ENCODE results near the gene AMOTL1. TPM values are rescaled to one million over a fixed set of nuclear protein-coding genes. Genes with fewer than 3 reads are reported as not detected.

AMOTL1 gene
- total RNA-seq, 1 experiment from 2014 or later = 32.6 TPM

DNA sequence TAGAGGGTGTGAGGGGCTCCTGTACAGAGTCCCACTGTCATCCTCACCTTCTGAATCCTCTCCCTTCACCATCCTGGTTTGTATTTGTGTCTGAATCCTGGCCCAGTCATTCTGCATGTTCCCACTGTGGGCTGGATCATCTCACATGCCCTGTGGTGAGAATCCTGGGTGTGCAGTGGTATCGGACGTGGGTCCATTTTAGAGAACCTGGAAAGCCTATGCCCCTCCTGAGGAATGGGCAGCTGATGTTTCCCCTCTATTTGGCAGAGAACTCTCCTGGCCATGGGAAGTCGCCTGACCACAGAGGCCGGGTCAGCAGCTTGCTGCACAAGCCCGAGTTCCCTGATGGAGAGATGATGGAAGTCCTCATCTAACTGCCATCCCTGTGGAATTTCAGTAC, 102.3 kb downstream of the AMOTL1 start:
- no peaks in the 10 kb centered on the region for H4K20me1 ChIP-seq (ENCODE audit: low read length)
- ATAC-seq (no peak), DNase-seq (no peak)
- intact Hi-C loops (cut with micrococcal nuclease) = no loop called here
- H3K9ac ChIP-seq (ENCODE audit: low read length) = no peak overlapping the region
- TF ChIP-seq, protein P1, sequence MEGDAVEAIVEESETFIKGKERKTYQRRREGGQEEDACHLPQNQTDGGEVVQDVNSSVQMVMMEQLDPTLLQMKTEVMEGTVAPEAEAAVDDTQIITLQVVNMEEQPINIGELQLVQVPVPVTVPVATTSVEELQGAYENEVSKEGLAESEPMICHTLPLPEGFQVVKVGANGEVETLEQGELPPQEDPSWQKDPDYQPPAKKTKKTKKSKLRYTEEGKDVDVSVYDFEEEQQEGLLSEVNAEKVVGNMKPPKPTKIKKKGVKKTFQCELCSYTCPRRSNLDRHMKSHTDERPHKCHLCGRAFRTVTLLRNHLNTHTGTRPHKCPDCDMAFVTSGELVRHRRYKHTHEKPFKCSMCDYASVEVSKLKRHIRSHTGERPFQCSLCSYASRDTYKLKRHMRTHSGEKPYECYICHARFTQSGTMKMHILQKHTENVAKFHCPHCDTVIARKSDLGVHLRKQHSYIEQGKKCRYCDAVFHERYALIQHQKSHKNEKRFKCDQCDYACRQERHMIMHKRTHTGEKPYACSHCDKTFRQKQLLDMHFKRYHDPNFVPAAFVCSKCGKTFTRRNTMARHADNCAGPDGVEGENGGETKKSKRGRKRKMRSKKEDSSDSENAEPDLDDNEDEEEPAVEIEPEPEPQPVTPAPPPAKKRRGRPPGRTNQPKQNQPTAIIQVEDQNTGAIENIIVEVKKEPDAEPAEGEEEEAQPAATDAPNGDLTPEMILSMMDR (conservative IDR thresholded peaks at IDR 0.05; ENCODE audit: low read depth, low read length) = no peak
- no peak for TF ChIP-seq EZH2 (IDR thresholded peaks at IDR 0.05; ENCODE audit: low read length, unreplicated experiment)
- no peak for TF ChIP-seq EZH2phosphoT487 (IDR thresholded peaks at IDR 0.05; ENCODE audit: borderline replicate concordance, low read length)
- H3K4me2 ChIP-seq (ENCODE audit: low read length) = no peak overlapping the region
- POLR2A ChIA-PET (ENCODE audit: unreplicated experiment) = no interaction called here
- H3K4me1 ChIP-seq (ENCODE audit: insufficient read depth, low read length) = no peaks in the 10 kb centered on the region
- no peaks in the 10 kb centered on the region for H3K27me3 ChIP-seq (ENCODE audit: low read length)
- H3K27ac ChIP-seq (ENCODE audit: low read length) = no peak overlapping the region
- H3F3A ChIP-seq (ENCODE audit: low read length, unreplicated experiment) = no peaks in the 10 kb centered on the region
- no TSS peak for BruUV-seq (replicated peaks)
- H3K36me3 ChIP-seq (ENCODE audit: low read depth, low read length) = peaks cover 40% of the 10 kb centered on the region
- no peak overlapping the region for H3K4me3 ChIP-seq (ENCODE audit: low read length)
- no peaks in the 10 kb centered on the region for H3K9me2 ChIP-seq (replicated peaks; ENCODE audit: low read length)
- H3K79me2 ChIP-seq (ENCODE audit: low read length) = no peaks in the 10 kb centered on the region
- CTCF ChIA-PET = no interaction called here
- H2AFZ ChIP-seq (ENCODE audit: low read length) = no peak overlapping the region
- no peaks in the 10 kb centered on the region for H3K9me3 ChIP-seq (ENCODE audit: low read length)

GRCh38 chr11:94871491-94872185, 103.5 kb downstream of the AMOTL1 start:
- peaks cover 9% of the 10 kb centered on the region for H3K4me1 ChIP-seq (ENCODE audit: insufficient read depth, low read length)
- ChIA-PET CTCF (no interaction called here), POLR2A (ENCODE audit: unreplicated experiment) (no interaction called here)
- H2AFZ ChIP-seq (ENCODE audit: low read length) = no peak overlapping the region
- no peaks in the 10 kb centered on the region for H3K9me3 ChIP-seq (ENCODE audit: low read length)
- H3K9me2 ChIP-seq (replicated peaks; ENCODE audit: low read length) = no peaks in the 10 kb centered on the region
- no peak overlapping the region for H3K4me3 ChIP-seq (ENCODE audit: low read length)
- intact Hi-C loops (cut with micrococcal nuclease) = no loop called here
- BruUV-seq (replicated peaks) = no TSS peak
- no peaks in the 10 kb centered on the region for H3K27me3 ChIP-seq (ENCODE audit: low read length)
- no peaks in the 10 kb centered on the region for H3F3A ChIP-seq (ENCODE audit: low read length, unreplicated experiment)
- H3K27ac ChIP-seq (ENCODE audit: low read length) = no peak overlapping the region
- no peak for TF ChIP-seq EZH2phosphoT487 (IDR thresholded peaks at IDR 0.05; ENCODE audit: borderline replicate concordance, low read length)
- TF ChIP-seq, protein P1 (conservative IDR thresholded peaks at IDR 0.05; ENCODE audit: low read depth, low read length) = no peak
- no peak for TF ChIP-seq EZH2 (IDR thresholded peaks at IDR 0.05; ENCODE audit: low read length, unreplicated experiment)
- H3K9ac ChIP-seq (ENCODE audit: low read length) = no peak overlapping the region
- H3K4me2 ChIP-seq (ENCODE audit: low read length) = no peak overlapping the region
- peaks cover 39% of the 10 kb centered on the region for H3K36me3 ChIP-seq (ENCODE audit: low read depth, low read length)
- no peaks in the 10 kb centered on the region for H3K79me2 ChIP-seq (ENCODE audit: low read length)
- no peak for ATAC-seq
- DNase-seq = no peak
- H4K20me1 ChIP-seq (ENCODE audit: low read length) = no peaks in the 10 kb centered on the region

DNA sequence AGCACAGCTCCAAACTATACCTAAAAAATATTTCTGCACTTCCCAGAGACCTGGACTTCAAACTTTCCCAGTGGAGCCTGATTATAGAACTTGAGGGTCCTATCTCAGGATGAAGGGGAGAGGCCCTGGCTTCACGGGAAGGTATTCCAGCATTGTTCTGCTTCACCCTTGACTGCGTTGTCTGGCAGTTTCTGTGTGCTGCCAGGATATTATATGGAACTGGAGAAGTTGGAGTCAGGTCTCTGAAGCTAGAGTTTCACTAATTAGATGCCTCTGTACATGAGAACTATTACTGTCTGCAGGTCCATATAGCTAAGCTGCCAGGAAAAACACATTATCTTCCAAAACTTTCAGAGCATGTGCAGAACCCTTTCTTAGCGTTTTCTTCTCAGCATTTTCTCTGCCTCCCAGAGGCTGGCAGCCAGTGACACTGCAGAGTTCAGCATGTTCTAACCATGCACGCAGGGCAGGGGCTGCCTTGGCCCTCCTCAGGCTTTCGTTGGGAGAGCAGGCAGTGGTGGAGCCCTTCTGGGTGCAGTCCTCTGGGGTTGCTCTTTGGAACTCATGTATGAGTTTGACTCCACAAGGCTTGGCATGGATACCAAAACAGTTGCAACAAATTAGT, 105.9 kb downstream of the AMOTL1 start:
- Histone ChIP-seq H2AFZ (ENCODE audit: low read length) (no peak overlapping the region), H3K4me2 (ENCODE audit: low read length) (no peak overlapping the region), H3K27me3 (ENCODE audit: low read length) (no peaks in the 10 kb centered on the region), H3K9me2 (replicated peaks; ENCODE audit: low read length) (no peaks in the 10 kb centered on the region), H3K27ac (ENCODE audit: low read length) (no peak overlapping the region), H3K9ac (ENCODE audit: low read length) (no peak overlapping the region), H3K4me3 (ENCODE audit: low read length) (no peak overlapping the region), H3K36me3 (ENCODE audit: low read depth, low read length) (peaks cover 41% of the 10 kb centered on the region), H3K4me1 (ENCODE audit: insufficient read depth, low read length) (peaks cover 19% of the 10 kb centered on the region), H4K20me1 (ENCODE audit: low read length) (no peaks in the 10 kb centered on the region), H3K9me3 (ENCODE audit: low read length) (no peaks in the 10 kb centered on the region), H3F3A (ENCODE audit: low read length, unreplicated experiment) (no peaks in the 10 kb centered on the region), H3K79me2 (ENCODE audit: low read length) (no peaks in the 10 kb centered on the region)
- ChIA-PET CTCF (no interaction called here), POLR2A (ENCODE audit: unreplicated experiment) (no interaction called here)
- intact Hi-C loops (cut with micrococcal nuclease) = no loop called here
- DNase-seq (no peak), ATAC-seq (no peak)
- no peak for TF ChIP-seq EZH2phosphoT487 (IDR thresholded peaks at IDR 0.05; ENCODE audit: borderline replicate concordance, low read length)
- TF ChIP-seq, protein P1 (conservative IDR thresholded peaks at IDR 0.05; ENCODE audit: low read depth, low read length) = no peak
- TF ChIP-seq EZH2 (IDR thresholded peaks at IDR 0.05; ENCODE audit: low read length, unreplicated experiment) = no peak
- BruUV-seq (replicated peaks) = no TSS peak
